Loucy (cell line): ENCODE results near the gene PIGR.

Experiments
- EZH2phosphoT487 ChIP-seq: fragments of 200-600 bp; IDR thresholded peaks from 2 replicates; pipeline ENCODE4 v1.6.1; 2018; ENCODE audit warnings: antibody characterized with exemption, mild to moderate bottlenecking, moderate library complexity, borderline replicate concordance
- TF ChIP-seq, protein P1 (sequence below): fragments of 200-600 bp; sonication (generic); conservative IDR thresholded peaks from 2 replicates; pipeline ENCODE4 v1.5.1; 2014; ENCODE audit warnings: mild to moderate bottlenecking, antibody characterized with exemption, low read length

GRCh38 chr1:206939131-206939530, 7.1 kb downstream of the PIGR start:
- TF ChIP-seq, protein P1, sequence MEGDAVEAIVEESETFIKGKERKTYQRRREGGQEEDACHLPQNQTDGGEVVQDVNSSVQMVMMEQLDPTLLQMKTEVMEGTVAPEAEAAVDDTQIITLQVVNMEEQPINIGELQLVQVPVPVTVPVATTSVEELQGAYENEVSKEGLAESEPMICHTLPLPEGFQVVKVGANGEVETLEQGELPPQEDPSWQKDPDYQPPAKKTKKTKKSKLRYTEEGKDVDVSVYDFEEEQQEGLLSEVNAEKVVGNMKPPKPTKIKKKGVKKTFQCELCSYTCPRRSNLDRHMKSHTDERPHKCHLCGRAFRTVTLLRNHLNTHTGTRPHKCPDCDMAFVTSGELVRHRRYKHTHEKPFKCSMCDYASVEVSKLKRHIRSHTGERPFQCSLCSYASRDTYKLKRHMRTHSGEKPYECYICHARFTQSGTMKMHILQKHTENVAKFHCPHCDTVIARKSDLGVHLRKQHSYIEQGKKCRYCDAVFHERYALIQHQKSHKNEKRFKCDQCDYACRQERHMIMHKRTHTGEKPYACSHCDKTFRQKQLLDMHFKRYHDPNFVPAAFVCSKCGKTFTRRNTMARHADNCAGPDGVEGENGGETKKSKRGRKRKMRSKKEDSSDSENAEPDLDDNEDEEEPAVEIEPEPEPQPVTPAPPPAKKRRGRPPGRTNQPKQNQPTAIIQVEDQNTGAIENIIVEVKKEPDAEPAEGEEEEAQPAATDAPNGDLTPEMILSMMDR, result no peak
- no peak for TF ChIP-seq EZH2phosphoT487
